H9 (cell line): Measurements from ENCODE around the gene ZSCAN1. TPM values are rescaled to one million over a fixed set of nuclear protein-coding genes. Genes with fewer than 3 reads are reported as not detected.

Experiments
- DNase-seq: peaks from one replicate; pipeline ENCODE4 v3.0.0-alpha.2; 2017
- H2AFZ ChIP-seq: one replicate; pipeline ENCODE4 v1.6.1; 2013; ENCODE audit warnings: mild to moderate bottlenecking, low read length, control low read depth, moderate library complexity
- H2AK5ac ChIP-seq: 2 replicates; pipeline ENCODE4 v1.6.1; 2013; ENCODE audit warnings: low read length, control low read depth, mixed read lengths; ENCODE audit not compliant: insufficient read length
- H2BK120ac ChIP-seq: one replicate; pipeline ENCODE4 v1.6.1; 2013; ENCODE audit warnings: low read depth, mild to moderate bottlenecking, low read length, control low read depth, inconsistent platforms; ENCODE audit not compliant: poor library complexity, severe bottlenecking
- H2BK12ac ChIP-seq: 2 replicates; pipeline ENCODE4 v1.6.1; 2013; ENCODE audit warnings: low read length, control low read depth, mixed read lengths, low read depth; ENCODE audit not compliant: insufficient read length
- H2BK15ac ChIP-seq: 2 replicates; pipeline ENCODE4 v1.6.1; 2013; ENCODE audit warnings: low read depth, low read length, control low read depth
- H2BK20ac ChIP-seq: one replicate; pipeline ENCODE4 v1.6.1; 2013; ENCODE audit warnings: low read depth, mild to moderate bottlenecking, low read length, control low read depth, inconsistent platforms; ENCODE audit not compliant: poor library complexity, severe bottlenecking
- H2BK5ac ChIP-seq: 2 replicates; pipeline ENCODE4 v1.6.1; 2013; ENCODE audit warnings: low read length, control low read depth, mixed read lengths; ENCODE audit not compliant: insufficient read length
- H3K14ac ChIP-seq: 2 replicates; pipeline ENCODE4 v1.6.1; 2013; ENCODE audit warnings: low read length, control low read depth; ENCODE audit not compliant: insufficient read depth
- H3K18ac ChIP-seq: 2 replicates; pipeline ENCODE4 v1.6.1; 2013; ENCODE audit warnings: low read depth, mild to moderate bottlenecking, mixed read lengths, low read length, control low read depth; ENCODE audit not compliant: insufficient read length
- H3K23ac ChIP-seq: 2 replicates; pipeline ENCODE4 v1.6.1; 2013; ENCODE audit warnings: low read length, control low read depth, mixed read lengths, low read depth; ENCODE audit not compliant: insufficient read length
- H3K23me2 ChIP-seq: 2 replicates; pipeline ENCODE4 v1.6.1; 2013; ENCODE audit warnings: low read depth, mild to moderate bottlenecking, mixed read lengths, low read length, control low read depth; ENCODE audit not compliant: insufficient read length, poor library complexity, severe bottlenecking
- H3K27ac ChIP-seq: 2 replicates; pipeline ENCODE4 v1.5.1; 2013; ENCODE audit warnings: low read length, control low read depth, mixed read lengths, low read depth; ENCODE audit not compliant: insufficient read length
- H3K27me3 ChIP-seq: 2 replicates; pipeline ENCODE4 v1.6.1; 2013; ENCODE audit warnings: low read length, control low read depth, inconsistent platforms; ENCODE audit not compliant: insufficient read depth
- H3K4ac ChIP-seq: 2 replicates; pipeline ENCODE4 v1.6.1; 2013; ENCODE audit warnings: low read depth, mild to moderate bottlenecking, control low read depth, inconsistent platforms, low read length, moderate library complexity
- H3K4me1 ChIP-seq: 2 replicates; pipeline ENCODE4 v1.6.1; 2013; ENCODE audit warnings: low read length, control low read depth, inconsistent platforms; ENCODE audit not compliant: insufficient read depth
- H3K4me2 ChIP-seq: 2 replicates; pipeline ENCODE4 v1.6.1; 2013; ENCODE audit warnings: low read length, control low read depth, mixed read lengths; ENCODE audit not compliant: insufficient read length, insufficient read depth
- H3K56ac ChIP-seq: 2 replicates; pipeline ENCODE4 v1.6.1; 2013; ENCODE audit warnings: low read depth, mild to moderate bottlenecking, mixed read lengths, low read length, control low read depth; ENCODE audit not compliant: insufficient read length
- H3K79me1 ChIP-seq: 2 replicates; pipeline ENCODE4 v1.6.1; 2013; ENCODE audit warnings: low read depth, mild to moderate bottlenecking, moderate library complexity, low read length, control low read depth, inconsistent platforms; ENCODE audit not compliant: insufficient read depth, poor library complexity, severe bottlenecking
- H3K79me2 ChIP-seq: 2 replicates; pipeline ENCODE4 v1.6.1; 2013; ENCODE audit warnings: low read length, control low read depth, inconsistent platforms; ENCODE audit not compliant: insufficient read depth
- H3K9ac ChIP-seq: 2 replicates; pipeline ENCODE4 v1.6.1; 2013; ENCODE audit warnings: low read length, control low read depth, mixed read lengths; ENCODE audit not compliant: insufficient read length; ENCODE audit errors: extremely low read depth
- H3K9me3 ChIP-seq: one replicate; pipeline ENCODE4 v1.6.1; 2013; ENCODE audit warnings: low read depth, low read length, inconsistent platforms; ENCODE audit not compliant: control insufficient read depth
- H3T11ph ChIP-seq: one replicate; pipeline ENCODE4 v1.6.1; 2013; ENCODE audit warnings: mild to moderate bottlenecking, low read length, control low read depth, inconsistent platforms
- H4K20me1 ChIP-seq: one replicate; pipeline ENCODE4 v1.6.1; 2013; ENCODE audit not compliant: control insufficient read depth, insufficient read length, insufficient read depth
- H4K5ac ChIP-seq: 2 replicates; pipeline ENCODE4 v1.6.1; 2013; ENCODE audit warnings: low read depth, mild to moderate bottlenecking, mixed read lengths, low read length, control low read depth; ENCODE audit not compliant: insufficient read length
- H4K8ac ChIP-seq: replicated peaks from 2 replicates; pipeline ENCODE4 v1.6.1; 2013; ENCODE audit warnings: low read length, control low read depth, mixed read lengths, low read depth; ENCODE audit not compliant: insufficient read length
- H4K91ac ChIP-seq: 2 replicates; pipeline ENCODE4 v1.6.1; 2013; ENCODE audit warnings: low read depth, mild to moderate bottlenecking, moderate library complexity, mixed read lengths, low read length, control low read depth; ENCODE audit not compliant: insufficient read length
- H3K27ac Mint-ChIP-seq, 3 experiments: 2 replicates in 2 of 3; 3 replicates in 1 of 3; pipeline ENCODE4 v1.8.0; 2020 to 2021; ENCODE audit warnings: mixed read lengths in 3 of 3, mild to moderate bottlenecking in 1 of 3, moderate library complexity in 1 of 3
- H3K27me3 Mint-ChIP-seq: 2 replicates; pipeline ENCODE4 v1.8.0; 2021; ENCODE audit warnings: low read depth, mild to moderate bottlenecking, moderate library complexity, mixed read lengths
- H3K36me3 Mint-ChIP-seq, 3 experiments: 2 replicates in 2 of 3; 3 replicates in 1 of 3; pipeline ENCODE4 v1.8.0; 2020 to 2021; ENCODE audit warnings: low read depth in 3 of 3, mixed read lengths in 3 of 3; ENCODE audit not compliant: insufficient read depth in 1 of 3
- H3K4me1 Mint-ChIP-seq, 2 experiments: 2 replicates each; pipeline ENCODE4 v1.8.0; 2020; ENCODE audit warnings: mixed read lengths in 2 of 2
- H3K4me3 Mint-ChIP-seq, 2 experiments: 2 replicates in 1 of 2; 3 replicates in 1 of 2; pipeline ENCODE4 v1.8.0; 2020 to 2021; ENCODE audit warnings: mild to moderate bottlenecking in 2 of 2, mixed read lengths in 2 of 2, moderate library complexity in 1 of 2
- H3K9me3 Mint-ChIP-seq, 2 experiments: 2 replicates in 1 of 2; 3 replicates in 1 of 2; pipeline ENCODE4 v1.8.0; 2020; ENCODE audit warnings: mild to moderate bottlenecking in 2 of 2, mixed read lengths in 2 of 2, moderate library complexity in 1 of 2
- CTCF ChIP-seq: fragments of 200-600 bp; sonication (generic); conservative IDR thresholded peaks from 3 replicates; pipeline ENCODE4 v1.8.0; 2021; ENCODE audit warnings: antibody characterized with exemption, mild to moderate bottlenecking
- WGBS: extraction: QIAGEN DNeasy Blood & Tissue Kit; methylation state at CpG from one replicate; pipeline ENCODE4 v1.1.7; 2013; ENCODE audit warnings: missing lambda C conversion rate, low lambda C conversion rate, mixed read lengths; ENCODE audit not compliant: insufficient read length; ENCODE audit errors: extremely low coverage; 5-methylcytosine and 5-hydroxymethylcytosine counted together
- total RNA-seq: library from RNA; stranded (reverse); gene quantifications from 2 replicates; pipeline ENCODE4 v1.2.1, GENCODE V29; 2021

ZSCAN1 gene
- total RNA-seq, 1 experiment from 2014 or later: 1.2 TPM

GRCh38 chr19:58052256-58052655, 18.4 kb downstream of the ZSCAN1 start:
- no peaks in the 10 kb centered on the region for H4K20me1 ChIP-seq
- peaks cover 21% of the 10 kb centered on the region for H3K9me3 ChIP-seq
- H3K27me3 Mint-ChIP-seq: peaks cover 34% of the 10 kb centered on the region
- no peak for TF ChIP-seq CTCF
- no peak overlapping the region for H3K4me2 ChIP-seq
- no peaks in the 10 kb centered on the region for H3K79me1 ChIP-seq
- no peak overlapping the region for H3K18ac ChIP-seq
- H3K27ac ChIP-seq: no peak overlapping the region
- peaks cover 74 to 82% of the 10 kb centered on the region in 2 experiments for H3K9me3 Mint-ChIP-seq
- no peak overlapping the region for H3T11ph ChIP-seq
- H2BK12ac ChIP-seq: no peak overlapping the region
- no peak overlapping the region for H3K9ac ChIP-seq
- no peaks in the 10 kb centered on the region for H3K27me3 ChIP-seq
- no peak for DNase-seq
- H3K4me1 ChIP-seq: no peaks in the 10 kb centered on the region
- H4K91ac ChIP-seq: no peak overlapping the region
- H2BK20ac ChIP-seq: no peak overlapping the region
- H3K36me3 Mint-ChIP-seq: peaks cover 15 to 23% (median 19%) of the 10 kb centered on the region in 3 experiments; a peak in 6 of 7 replicates
- no peak overlapping the region for H3K14ac ChIP-seq
- H3K56ac ChIP-seq: no peak overlapping the region
- H3K27ac Mint-ChIP-seq: no peak overlapping the region
- no peak overlapping the region for H4K5ac ChIP-seq
- H3K4ac ChIP-seq: no peak overlapping the region
- no CpG with 5 or more reads among the region's 16 CpGs for WGBS
- H2BK15ac ChIP-seq: no peak overlapping the region
- no peak overlapping the region for H2AFZ ChIP-seq
- H2AK5ac ChIP-seq: no peak overlapping the region
- no peak overlapping the region for H2BK5ac ChIP-seq
- no peak overlapping the region for H4K8ac ChIP-seq
- no peak overlapping the region for H2BK120ac ChIP-seq
- peaks cover 4 to 14% of the 10 kb centered on the region in 2 experiments; a peak in 2 of 4 replicates for H3K4me1 Mint-ChIP-seq
- no peaks in the 10 kb centered on the region for H3K79me2 ChIP-seq
- H3K4me3 Mint-ChIP-seq: no peak overlapping the region
- H3K23ac ChIP-seq: no peak overlapping the region
- H3K23me2 ChIP-seq: no peaks in the 10 kb centered on the region
